ENCODE data around the gene FCER1A.
"Not testable (repeated sequence)": the region's sequence is repeated elsewhere in the genome, so short reads cannot be mapped to it uniquely, and the experiment has no call there.

FCER1A gene

DNA sequence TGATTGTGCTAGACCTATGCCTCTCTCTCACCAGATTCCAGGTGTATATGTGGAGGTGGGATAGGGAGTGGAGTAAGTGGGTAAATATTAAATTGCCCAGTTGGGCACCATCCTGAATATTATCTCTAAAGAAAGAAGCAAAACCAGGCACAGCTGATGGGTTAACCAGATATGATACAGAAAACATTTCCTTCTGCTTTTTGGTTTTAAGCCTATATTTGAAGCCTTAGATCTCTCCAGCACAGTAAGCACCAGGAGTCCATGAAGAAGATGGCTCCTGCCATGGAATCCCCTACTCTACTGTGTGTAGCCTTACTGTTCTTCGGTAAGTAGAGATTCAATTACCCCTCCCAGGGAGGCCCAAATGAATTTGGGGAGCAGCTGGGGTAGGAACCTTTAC is at the start of gene FCER1A:
Gene FCER1A, plus strand, starts transcription at position 242 of the 400 bp plus-strand sequence. Its CDS starts 29 bp downstream, at position 271.
- no peak for DNase-seq

DNA sequence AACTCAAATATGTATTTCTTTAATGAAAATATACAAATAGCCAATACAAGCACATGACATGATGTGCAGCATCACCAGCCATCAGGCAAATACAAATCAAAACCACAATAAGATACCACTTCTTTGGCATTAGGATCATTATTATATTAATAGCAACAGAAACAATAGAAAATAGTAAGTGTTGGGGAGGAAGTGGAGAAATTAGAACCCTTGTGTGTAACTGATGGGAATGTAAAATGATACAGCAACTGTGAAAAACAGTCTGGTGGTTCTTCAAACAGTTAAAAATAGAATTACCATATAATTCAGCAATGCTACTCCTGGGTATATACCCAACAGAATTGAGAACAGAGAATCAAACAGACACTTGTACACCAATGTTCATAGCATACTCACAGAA is 40.8 kb upstream of the FCER1A start:
- DNase-seq: no peak

DNA sequence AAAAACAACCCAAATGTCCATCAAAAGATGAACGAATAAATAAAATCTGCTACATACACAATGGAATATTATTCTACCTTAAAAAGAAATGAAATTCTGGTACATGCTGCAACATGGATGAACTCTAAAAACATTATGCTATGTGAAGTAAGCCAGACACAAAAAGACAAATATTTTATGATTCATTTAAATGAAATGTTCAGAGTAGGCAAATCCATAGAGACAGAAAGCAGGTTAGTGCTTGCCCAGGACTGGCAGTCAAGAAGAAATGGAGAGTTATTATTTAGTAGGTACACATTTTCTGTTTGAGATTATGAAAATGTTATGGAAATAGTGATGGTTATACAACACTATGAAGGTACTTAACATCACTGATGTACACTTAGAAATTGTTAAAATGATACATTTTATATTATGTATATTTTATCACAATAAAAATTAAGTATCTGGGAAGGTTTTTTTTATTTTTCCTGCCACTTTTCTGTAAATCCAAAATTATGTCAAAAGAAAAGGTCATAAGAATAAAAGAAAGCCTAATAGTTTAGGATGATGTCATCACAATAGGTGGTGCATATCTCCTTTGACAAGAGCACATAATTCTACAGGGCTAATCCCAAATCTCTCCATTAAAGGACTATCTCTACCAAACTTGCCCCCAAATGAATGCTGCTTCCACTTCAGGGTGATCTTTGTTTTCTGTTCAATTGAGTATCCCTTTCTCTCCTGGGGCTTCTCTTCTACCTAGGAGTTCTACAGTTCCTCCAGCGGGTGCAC is 40.2 kb upstream of the FCER1A start:
- no peak for DNase-seq

DNA sequence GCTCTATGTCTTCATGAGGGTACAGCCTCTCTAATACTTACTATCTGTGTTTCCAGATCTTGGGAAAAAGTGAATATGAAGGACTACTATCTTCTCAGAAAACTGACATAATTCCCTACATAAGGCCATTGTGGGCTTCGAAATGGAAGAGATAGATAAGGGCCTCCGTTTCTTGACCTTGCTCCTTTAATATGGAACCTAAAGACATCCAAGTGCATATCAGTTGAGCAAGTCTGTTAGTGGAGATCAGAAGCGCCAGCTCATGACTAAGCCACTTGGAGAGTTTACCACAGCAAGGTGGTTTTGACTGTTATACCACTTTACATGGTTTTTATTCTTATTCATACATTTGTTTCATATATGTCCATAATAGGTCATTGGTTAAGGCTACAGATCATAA is 35.3 kb upstream of the FCER1A start:
- DNase-seq: no peak

DNA sequence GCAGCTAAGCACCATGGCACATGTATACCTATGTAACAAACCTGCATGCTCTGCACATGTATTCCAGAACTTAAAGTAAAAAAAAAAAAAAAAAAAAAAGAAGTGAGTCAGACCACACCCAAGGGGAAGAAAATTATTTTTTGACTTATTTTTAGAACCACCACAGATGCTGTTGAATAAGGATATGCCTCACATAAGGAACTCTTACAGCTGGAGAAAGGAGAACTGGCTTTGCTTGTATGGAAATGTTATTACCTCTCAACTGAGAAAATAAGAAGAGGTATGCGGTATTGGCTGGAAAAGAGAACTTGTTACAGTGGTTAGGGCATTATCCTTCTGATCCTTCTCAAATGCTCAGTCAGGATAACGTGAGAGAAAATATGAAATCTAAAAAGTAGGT is 27.5 kb upstream of the FCER1A start:
- DNase-seq: no peak

DNA sequence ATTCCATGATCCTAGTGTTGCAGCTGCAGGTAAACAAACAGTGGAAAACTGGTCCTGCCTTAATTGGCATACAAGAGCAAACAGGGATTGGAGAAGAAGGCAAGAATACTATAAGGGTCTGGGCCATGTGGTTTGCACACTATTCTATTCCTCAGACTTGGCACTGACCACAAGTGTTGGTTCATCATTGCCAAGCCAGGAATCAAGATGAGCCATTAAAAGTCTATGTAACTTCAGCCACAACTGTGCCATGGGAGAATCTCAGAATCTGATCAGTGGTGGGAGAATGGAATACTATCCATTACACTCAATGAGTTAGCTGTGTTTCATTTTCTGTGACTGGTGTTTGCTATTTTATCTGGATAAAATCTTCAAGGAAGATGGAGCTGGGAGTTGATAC is 26.2 kb upstream of the FCER1A start:
- no peak for DNase-seq

DNA sequence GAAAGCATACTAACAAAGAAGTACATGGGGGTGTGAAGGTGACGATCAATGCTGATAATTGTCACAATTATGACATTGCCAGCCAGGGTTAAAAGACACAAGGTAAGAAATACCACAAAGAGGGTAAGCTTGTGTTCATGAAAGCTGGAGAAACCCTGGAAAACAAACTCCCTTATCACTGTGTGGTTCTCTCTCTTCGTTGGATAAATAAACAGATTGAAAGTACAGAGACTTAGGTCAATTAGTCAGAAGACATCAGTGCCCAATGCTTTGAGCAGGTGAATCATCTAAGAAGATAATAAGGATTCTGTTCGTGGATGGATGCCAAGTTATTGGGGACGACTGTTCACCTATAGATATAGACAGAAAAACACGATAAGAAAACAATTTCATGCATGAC is 22.4 kb upstream of the FCER1A start:
- DNase-seq: no peak

DNA sequence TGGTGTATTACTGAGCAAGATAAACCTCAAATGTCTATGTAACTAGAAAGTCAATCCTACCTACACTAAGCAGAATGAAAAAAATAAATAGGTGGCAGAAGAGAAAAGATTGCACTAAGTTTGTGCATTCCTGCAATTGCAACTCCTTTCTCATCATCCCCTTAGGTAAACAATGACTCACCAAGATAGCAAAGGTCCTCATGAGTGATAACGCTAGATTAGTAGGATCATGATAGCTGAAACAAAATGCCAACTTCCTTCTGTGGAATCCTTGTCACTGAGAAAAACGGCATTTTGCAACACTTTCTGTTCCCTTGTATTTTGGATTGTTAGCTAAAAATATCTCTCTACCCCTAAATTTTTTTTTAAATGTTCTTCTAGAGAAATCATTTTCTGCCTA is 20.0 kb upstream of the FCER1A start:
- DNase-seq: no peak

DNA sequence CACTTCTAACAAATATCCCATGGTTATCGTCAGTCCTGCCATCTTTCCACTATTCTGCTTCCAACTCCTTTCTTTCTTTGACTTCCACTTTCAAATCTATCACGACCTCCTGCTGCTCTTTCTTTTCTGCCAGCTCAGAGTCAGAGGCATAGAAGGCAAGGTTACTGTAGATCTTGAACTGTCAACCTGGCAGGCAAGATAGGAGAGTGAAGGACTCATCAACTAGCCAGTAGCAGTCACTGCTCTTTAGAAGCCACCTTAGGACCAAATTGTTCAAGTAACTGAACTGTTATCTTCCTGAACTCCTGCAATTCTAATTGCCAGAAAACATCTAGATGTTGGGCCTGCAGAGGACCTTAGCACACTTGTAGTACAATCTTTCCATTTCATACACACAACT is 13.1 kb upstream of the FCER1A start:
- no peak for DNase-seq

DNA sequence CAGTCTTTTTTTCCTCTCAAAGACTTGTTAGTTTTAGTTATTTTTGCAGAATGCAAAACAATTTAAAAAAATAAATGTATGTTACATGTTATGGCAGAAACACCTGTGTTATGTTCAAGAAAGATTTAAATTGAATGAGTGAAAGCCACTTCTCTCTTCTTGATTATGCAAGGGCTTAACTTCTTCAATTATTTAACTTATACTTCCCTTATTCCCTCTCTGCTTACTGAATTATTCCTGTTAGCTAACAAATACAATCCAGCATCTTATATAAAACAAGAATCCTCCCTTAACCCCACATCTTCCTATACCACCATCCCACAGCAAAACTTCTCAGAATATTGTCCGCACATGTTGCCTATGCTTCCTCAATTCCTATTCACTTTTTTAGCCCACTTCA is 10.7 kb upstream of the FCER1A start:
- no peak for DNase-seq

DNA sequence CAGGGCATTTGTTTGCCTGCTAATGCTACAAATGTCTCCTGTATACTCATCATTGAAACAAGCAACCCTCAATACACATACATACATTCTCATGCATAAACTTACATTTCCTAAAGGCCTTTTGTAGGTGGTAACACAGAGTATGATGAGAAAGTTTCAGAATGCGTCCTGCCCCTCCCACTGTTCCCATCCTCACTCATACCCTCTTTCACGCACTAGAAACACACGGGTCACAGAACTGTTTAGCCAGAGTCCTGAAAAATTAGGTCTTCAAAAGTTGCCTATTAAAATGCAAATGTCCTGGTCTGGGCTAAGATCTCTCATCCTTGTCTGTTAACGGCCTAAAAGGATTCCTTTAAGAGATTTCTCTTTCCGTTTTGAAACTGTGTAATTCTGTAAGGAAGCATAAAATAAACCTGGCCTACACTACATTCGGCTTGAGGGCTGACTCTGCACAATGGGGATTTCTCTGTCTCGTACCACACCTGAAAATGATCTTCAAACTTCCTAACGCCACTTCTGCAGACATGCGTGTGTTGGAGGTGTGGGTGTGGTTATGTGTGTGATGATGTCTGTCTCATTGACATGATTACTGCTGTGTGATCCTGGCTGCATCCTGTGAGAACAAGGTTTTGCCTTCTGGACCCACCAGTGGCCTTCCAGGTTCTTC is 5.3 kb upstream of the FCER1A start:
- no peak for DNase-seq

DNA sequence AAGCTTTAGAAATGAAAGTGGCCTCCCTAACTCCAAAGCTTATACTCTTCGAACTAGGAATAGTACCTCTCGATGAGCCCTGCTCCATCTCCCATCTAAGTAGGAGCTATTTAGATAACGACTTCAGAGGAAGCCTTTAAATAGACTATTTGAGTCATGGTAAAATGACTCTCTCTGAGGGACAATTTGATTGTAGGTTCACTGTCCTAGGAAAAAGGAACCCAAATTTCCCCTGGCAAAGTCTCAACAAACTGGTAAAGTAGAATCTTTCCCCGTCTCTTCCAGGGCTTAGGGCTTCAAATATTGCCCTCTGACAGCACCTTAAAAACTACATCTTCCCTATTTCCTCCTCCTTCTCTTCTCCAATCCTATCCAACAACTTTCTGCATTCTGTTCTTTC is 2.0 kb upstream of the FCER1A start:
- no peak for DNase-seq

DNA sequence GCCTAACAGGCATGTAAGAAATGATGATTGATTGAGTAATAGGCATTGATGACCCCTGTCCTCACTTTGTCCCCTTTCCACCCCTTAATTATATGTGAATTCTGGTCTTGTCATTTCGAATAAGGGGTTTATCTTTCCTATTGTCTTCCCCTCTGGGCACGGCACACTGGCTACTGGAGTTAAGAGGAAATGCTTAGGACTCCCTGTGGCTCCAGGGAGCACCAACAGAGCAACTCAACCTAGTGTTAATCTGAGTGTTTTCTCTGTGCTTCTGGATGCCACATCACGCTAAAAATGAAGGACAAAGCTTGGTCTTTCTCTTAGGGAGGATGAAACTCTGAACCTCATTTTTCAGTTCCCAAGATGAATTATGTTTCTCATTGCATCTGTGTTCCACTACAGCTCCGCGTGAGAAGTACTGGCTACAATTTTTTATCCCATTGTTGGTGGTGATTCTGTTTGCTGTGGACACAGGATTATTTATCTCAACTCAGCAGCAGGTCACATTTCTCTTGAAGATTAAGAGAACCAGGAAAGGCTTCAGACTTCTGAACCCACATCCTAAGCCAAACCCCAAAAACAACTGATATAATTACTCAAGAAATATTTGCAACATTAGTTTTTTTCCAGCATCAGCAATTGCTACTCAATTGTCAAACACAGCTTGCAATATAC is 5.3 kb downstream of the FCER1A start:
- no peak for DNase-seq

DNA sequence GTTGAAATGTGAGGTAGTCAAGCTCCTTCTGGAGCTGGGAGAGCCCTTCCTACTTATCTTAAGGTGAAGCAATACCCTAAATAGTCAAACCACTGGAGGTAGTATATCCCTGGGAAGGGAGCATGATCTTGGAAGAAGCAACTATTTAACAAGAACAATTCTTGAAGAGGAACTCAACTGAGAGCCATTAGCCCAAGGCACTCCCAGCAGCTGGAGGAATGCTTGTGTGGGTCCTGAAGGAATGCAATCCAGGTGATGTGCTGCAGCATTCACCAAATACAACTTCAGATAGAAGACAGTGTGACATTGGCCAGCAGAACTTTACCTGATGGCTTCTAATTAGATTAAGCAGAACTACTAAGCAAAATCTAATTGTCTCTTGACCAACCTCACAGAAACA is 9.5 kb downstream of the FCER1A start:
- DNase-seq: no peak

DNA sequence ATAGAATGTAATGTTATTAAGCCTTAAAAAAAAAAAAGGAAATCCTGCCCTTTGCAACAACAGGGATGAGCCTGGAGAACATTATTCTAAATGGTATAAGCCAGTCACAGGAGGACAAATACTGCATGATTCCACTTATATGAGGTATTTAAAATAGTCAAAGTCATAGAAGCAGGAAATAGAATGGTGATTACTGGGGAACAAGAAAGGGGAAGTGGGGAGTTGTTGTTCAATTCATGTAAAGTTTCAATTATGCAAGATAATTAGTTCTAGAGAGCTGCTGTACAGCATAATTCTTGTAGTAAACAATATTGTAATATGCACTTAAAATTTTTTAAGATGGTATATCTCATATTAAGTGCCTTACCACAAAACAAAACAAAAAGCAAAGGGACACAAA is 13.2 kb downstream of the FCER1A start:
- no peak for DNase-seq

DNA sequence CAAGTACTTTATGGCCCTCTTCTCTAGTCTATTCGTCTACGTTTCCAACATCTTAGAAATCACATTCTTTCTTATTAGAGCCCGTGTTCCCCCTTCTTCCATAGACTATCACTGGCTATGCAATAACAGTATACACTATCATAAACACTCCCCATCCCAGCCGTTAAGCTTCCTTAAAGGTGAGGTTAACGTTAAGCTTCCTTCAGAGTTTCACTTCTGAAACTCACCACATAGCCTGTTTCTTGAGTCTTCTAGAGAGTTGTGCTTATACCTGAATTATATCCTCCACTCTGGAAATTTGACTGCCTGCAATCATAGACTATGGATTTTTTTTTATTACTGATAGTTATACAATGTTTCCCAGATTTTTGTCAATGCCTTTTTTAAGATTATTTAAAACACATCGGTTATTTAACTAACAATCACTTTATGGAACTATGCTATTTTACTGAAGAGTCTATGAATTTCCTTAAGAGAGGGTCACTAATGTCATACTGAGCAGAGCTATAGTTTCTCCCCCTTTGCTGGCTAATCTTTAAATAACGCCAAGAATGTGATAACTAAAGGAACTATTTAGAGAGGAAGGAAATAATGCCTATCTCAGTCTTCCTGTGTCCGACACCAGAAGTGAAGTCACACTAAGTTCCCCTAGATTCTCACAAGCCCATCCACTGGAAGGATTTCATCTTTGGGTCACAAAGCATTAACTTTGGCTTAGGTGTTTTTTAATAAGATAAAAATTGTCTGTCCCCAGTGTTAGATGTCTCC is 16.8 kb downstream of the FCER1A start:
- DNase-seq: no peak

DNA sequence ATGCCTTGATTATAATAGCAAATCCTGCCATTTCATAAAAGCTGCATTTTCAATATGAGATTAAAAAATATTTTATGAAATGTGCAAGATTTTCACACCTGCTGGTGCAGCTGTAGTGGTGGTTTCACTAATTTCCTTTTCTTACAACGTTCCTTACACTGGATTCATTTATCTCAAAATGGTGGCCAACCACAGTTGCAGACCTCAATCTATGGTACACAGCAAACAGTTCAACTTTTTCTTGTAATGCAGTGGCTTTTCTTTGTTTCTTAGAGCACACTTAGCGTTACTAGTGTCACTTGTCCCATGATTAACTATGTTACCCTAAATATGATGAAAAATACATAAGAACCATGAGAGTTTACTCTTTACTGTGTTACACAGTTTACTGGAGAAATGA is 32.7 kb downstream of the FCER1A start:
- no peak for DNase-seq

DNA sequence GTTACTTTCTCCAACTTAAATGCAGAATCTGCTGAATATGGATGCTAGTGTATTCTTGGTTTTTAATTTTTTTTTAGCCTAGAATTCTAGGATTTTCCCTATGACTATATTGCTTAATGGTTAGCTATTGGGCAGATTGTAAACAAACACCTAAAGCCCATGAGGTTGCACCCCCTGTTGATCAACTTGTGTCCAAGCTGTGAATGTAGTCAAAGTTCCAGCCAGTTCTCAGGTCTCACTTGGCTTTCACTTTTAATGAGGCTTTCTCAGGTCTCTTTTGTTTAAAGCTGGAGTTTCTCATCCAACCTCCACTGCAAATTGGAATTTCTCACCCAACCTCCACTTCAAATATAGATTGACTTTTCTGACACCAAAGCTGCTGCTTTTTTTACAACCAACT is 35.9 kb downstream of the FCER1A start:
- no peak for DNase-seq

DNA sequence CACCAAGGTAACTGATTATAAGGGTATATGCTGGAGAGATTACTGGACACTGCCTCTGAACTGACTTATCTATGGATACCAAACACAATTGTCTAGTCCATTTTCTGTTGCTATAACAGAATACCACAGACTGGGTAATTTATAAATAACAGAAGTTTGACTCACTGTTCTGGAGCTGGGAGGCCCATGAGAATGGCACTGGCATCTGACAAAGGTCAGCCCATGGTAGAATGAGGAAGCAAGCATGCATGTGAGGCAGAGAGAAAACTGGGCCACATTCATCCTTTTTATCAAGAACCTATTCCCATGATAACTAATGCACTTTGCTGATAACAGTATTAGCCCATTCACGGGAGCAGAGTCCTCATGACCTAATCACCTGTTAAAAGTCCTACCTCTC is 37.4 kb downstream of the FCER1A start:
- no peak for DNase-seq

DNA sequence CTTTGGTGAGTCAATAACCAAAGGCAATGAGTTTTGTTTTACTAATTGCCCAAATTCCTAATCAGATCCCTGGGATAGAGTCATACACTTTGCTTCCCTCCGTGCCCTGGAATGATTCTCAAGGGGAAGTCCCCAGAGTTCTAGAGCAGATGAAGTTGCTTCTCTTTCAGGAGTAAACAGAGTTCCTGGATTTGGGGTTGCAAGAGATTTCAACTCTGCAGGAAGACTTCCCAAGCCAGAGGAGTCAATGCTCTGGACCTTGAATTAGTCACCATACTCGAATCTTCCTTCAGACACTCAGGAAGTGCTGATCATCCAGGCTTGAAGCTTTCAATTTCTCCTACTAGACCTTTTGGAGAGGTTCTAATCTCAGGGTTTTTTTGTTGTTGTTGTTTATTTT is 39.6 kb downstream of the FCER1A start:
- no peak for DNase-seq

DNA sequence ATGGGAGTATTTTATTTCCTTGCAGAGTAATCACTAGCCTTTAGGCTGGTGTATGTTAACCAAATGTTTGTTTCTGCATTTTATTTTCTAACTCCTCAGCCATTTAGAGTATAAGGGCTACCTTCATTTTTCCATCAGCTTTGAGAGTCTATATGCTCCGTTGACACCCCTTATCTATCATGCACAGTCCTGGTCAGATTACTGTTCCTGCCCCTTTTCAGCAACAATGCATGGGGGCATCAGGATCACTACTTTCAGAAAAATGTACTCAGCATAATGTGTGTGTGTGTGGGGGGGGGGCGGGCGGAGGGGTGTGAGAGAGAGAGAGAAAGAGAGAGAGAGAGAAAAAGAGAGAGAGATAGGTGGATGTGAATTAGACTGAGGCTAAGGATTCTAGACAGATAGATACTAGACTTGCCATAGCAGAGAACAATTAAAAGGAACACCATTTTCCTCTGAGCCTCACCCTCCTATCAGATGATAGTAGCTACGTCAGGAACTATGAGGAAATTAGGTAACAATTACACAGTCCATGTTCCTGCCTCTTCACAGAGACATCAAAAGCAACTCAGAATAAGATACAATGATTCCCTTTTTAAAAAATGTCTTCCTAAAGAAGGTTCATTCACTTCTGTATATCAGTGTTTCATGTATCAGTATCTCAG is 40.8 kb downstream of the FCER1A start:
- DNase-seq: no peak

DNA sequence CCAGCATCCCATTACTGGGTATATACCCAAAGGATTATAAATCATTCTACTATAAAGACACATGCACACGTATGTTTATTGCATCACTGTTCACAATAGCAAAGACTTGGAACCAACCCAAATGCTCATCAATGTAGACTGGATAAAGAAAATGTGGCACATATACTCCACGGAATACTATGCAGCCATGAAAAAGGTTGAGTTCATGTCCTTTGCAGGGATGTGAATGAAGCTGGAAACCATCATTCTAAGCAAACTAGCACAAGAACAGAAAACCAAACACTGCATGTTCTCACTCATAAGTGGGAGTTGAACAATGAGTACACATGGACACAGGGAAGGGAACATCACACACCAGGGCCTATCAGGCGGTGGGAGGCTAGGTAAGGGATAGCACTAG is 47.2 kb downstream of the FCER1A start:
- DNase-seq: not testable (repeated sequence)

DNA sequence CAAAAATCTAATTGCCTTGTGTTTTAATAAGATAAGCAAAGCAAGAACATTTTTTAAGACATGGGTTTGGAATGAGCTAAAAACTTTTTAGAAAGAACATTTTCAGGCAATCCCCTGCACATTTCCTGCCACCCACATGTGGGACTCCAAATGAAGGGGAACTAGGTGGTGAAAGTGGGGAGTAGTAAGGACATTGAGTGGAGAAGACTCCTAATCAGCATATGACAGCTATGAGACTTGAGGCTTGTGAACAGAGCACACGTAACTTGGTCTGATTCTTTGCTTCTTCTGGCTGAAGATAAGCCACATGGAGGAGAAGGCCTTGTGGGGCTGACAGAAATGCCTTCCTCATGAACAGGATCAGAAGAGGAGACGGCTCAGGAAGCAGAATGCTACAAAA is 50.3 kb downstream of the FCER1A start:
- DNase-seq: no peak

Data from NCI-H1436 treated with DMSO at 0.1 percent for 48 hours (cell line).